GM12874 (cell line): ENCODE results near the gene SPATA13.

ENCODE experiments used
- TF ChIP-seq, protein P1 (sequence below): IDR thresholded peaks from 2 replicates; pipeline ENCODE4 v1.5.1; 2011; ENCODE audit warnings: low read depth, mild to moderate bottlenecking, control low read depth, low read length, moderate library complexity; ENCODE audit not compliant: insufficient read depth

The SPATA13 gene

DNA sequence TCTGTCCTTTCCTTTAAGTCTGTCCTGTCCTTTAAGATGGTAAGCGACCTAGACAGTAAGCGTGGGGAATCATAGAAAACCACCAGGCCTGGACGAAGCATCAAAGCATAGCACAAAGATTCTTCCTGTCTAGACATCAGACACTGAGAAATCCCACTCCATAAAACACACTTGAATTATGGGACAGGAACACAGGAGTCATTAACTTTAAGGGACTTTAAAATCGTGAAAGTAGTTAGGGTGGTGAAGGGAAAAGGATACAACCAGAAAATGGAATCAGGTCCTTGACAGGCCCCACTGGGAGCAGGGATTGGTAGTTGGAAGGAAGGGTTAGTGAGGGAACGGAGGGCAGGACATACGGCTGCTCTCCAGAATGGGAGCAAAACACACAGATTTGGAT, 117.2 kb downstream of the SPATA13 start:
- TF ChIP-seq, protein P1, sequence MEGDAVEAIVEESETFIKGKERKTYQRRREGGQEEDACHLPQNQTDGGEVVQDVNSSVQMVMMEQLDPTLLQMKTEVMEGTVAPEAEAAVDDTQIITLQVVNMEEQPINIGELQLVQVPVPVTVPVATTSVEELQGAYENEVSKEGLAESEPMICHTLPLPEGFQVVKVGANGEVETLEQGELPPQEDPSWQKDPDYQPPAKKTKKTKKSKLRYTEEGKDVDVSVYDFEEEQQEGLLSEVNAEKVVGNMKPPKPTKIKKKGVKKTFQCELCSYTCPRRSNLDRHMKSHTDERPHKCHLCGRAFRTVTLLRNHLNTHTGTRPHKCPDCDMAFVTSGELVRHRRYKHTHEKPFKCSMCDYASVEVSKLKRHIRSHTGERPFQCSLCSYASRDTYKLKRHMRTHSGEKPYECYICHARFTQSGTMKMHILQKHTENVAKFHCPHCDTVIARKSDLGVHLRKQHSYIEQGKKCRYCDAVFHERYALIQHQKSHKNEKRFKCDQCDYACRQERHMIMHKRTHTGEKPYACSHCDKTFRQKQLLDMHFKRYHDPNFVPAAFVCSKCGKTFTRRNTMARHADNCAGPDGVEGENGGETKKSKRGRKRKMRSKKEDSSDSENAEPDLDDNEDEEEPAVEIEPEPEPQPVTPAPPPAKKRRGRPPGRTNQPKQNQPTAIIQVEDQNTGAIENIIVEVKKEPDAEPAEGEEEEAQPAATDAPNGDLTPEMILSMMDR = no peak

DNA sequence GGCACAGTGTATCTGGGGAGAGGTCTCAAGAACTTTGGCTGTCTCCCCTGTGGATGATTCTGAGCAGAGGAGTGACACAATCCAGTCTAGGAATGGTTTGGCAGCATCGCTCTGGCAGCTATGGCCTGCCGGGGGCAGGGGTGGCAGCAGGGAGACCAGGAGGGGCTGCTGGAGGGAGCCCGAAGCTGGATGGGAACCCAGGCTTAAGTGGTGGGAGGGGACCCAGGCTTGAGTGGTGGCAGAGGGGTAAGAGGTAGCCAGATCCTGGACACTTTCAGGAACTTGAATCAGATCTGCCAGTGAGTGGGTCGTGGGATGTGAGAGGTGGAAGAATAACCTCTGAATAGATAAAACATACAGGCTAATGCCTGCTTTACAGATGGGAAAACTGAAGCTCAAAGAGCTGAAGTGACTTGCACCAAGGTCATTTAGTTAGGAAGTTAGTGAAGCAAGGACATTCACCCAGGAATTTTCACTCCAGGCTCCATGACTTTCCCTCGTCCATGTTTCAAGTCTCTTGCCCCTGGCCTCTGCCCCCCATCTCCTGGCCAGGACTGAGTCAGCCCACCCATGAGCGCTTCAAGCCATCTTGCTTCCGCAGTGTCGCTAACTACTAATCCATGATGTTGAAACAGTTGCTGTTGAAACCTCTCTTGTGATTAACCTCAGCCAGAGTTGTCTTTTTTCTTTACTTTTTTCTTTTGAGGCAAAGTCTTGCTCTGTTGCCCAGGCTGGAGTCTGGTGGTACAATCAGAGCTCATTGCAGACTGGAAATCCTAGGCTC, 119.0 kb downstream of the SPATA13 start:
- TF ChIP-seq, protein P1 = no peak

DNA sequence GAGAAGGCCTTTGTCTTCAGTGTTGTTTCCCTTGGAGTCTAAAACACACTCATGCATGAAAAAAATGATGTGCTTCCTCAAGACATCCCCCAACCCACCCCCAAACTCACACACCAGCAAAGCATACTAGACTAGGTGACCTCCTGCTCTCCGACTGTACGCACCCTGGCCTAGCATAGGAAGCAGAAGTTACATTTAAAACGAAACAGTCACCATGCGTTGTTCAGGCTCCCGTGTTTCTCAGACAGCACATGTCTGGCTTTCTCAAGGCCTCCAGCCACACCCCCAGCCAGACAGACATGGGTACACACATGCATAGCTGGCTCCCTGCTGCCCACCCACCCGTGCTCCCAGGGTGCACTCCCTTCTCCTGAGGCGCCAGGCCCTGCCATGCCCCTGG, 120.2 kb downstream of the SPATA13 start:
- TF ChIP-seq, protein P1 = no peak

DNA sequence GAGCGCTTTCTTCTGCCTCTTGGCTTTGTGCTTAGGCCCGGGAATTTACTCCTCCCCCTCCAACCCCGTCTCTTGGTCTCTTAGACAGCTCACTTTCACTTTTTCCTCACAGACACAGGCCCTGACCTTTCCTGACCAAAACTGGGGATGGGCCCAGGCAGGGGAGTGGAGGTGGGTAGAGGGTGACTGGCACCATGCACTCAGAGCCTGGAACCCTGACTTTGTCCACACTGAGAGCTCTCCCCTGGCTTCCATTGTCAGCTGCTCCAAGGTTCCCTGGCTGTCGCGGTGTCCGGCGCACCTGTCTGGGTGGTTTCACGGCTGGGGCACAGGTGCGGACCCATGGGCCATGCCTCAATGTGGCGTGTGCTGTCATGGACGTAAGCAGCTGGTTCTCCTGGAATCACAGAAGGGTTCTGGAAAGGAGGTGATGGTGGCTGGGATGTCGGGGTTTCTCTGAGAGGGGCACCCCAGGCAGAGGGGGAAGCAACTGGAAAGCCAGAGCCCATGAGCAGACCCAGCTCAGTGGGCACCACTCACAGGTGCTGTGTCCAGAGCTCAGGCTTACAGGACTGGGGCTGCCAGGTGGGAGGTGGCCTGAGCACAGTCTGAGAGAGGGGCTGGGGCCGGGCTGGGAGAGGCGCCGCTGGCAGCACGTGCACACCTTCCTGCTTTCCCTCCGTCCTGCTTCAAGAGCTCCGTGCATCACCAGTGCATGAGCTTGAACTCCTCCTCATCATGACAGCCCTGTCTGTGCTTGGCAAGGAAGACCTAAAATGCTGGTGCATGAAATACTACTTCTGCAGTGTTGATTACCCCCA, 120.9 kb downstream of the SPATA13 start:
- TF ChIP-seq, protein P1 = no peak

DNA sequence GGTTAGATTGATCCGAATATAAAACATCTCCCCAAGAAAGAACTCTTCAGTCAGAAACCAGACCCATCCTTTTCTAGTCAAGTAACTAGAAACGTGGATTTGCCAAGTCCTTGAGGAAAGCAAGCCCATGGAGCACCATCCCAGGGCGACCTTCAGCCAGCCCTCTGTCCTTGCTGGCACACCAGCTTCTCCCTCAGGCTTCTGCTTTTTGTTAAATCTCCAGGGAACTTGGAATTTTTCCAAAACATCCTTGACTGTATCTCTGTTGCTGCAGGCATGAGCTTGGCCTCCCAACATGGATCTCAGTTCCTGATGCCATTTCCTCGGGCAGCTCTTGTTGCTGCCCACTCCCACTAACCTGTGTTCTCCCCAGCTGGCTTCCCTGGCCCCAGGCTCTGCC, 121.7 kb downstream of the SPATA13 start:
- TF ChIP-seq, protein P1 = no peak

DNA sequence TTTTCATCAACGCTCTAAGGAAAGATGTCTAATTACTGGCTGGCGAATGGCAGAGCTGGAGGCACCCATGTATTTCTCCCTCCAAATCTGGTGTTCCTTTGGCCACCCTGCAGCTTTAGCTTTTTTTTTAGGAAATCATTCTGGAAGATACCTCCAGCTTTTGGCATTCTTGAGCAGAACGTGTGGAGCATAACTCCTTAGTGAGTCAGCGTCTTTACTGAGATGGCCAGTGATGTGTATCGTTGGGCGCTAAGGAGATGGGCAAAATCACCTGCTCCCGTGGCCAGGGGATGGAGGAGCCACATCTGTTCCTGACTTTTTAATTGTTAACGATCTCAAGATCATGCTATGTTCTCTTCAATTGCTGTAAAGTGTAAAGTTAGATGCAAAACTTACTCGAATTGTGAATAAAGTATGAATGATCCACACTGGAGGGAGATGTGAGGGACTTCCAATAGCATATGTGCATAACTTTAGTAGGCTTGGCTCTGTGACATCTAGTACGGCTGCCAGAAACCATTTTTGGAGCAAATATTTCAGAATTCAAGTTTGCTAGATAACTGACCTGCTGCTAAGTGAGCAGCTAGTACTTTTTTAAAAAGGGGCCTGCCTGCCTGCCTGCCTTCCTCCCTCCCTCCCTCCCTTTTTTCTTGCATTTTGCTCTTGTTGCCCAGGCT, 124.5 kb downstream of the SPATA13 start:
- TF ChIP-seq, protein P1 = no peak

DNA sequence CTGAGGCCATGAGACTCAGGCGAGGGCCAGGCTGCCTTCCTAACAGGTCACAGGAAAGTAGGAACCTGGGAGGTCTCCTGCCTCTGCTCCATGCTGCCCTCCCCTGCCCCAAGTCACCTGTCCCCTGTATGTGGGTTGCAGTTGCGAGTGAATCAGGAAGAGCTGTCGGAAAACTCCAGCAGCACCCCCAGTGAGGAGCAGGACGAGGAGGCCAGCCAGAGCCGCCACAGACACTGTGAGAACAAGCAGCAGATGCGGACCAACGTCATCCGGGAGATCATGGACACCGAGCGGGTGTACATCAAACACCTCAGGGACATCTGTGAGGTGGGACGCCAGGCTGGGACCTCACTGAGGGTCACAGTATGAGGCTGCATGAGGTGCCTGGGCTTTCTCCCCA, 126.1 kb downstream of the SPATA13 start:
- TF ChIP-seq, protein P1 = no peak
